K562 (cell line): ENCODE results near the gene KCNQ4. TPM values are rescaled to one million over a fixed set of nuclear protein-coding genes. Genes with fewer than 3 reads are reported as not detected.

ENCODE experiments used
- CC2D1A ChIP-seq: fragments of 450-650 bp; IDR thresholded peaks from 2 replicates; pipeline ENCODE4 v1.6.1; 2017; ENCODE audit warnings: mild to moderate bottlenecking
- EZH2 ChIP-seq: IDR thresholded peaks from 2 replicates; pipeline ENCODE4 v1.6.1; 2012; ENCODE audit warnings: low read depth, mild to moderate bottlenecking, inconsistent platforms, low read length, borderline replicate concordance
- FOXK2 ChIP-seq, 2 experiments: fragments of 450-650 bp; IDR thresholded peaks in 1 of 2; conservative IDR thresholded peaks in 1 of 2; 2 replicates each; pipeline ENCODE4 v1.6.1; 2016; ENCODE audit warnings: low read depth in 2 of 2, mild to moderate bottlenecking in 1 of 2
- KDM4B ChIP-seq, 2 experiments: fragments of 450-650 bp in 1 of 2; sonication (generic) in 1 of 2; IDR thresholded peaks; 2 replicates each; pipeline ENCODE4 v1.6.1; 2016 to 2017; ENCODE audit warnings: borderline replicate concordance in 2 of 2, antibody characterized with exemption in 1 of 2, low read depth in 1 of 2, mild to moderate bottlenecking in 1 of 2
- RAD21 ChIP-seq, 2 experiments: fragments of 250-450 bp in 1 of 2; fragments of 450-650 bp in 1 of 2; sonication (Bioruptor Pico) in 1 of 2; formaldehyde crosslinking in 1 of 2; IDR thresholded peaks in 1 of 2; conservative IDR thresholded peaks in 1 of 2; 2 replicates each; pipeline versions ENCODE4 v1.4.0 to v1.8.0; 2020 to 2022; ENCODE audit warnings: mild to moderate bottlenecking in 2 of 2, moderate library complexity in 1 of 2
- ZNF699 ChIP-seq: fragments of 250-450 bp; sonication (Bioruptor Pico); IDR thresholded peaks from 2 replicates; pipeline ENCODE4 v1.8.0; 2021; ENCODE audit warnings: mild to moderate bottlenecking, moderate library complexity; ENCODE audit not compliant: insufficient replicate concordance
- ZNF785 ChIP-seq: fragments of 250-450 bp; sonication (Bioruptor Pico); IDR thresholded peaks from 2 replicates; pipeline ENCODE4 v1.4.0; 2020; ENCODE audit warnings: mild to moderate bottlenecking
- ZSCAN29 ChIP-seq: fragments of 450-650 bp; IDR thresholded peaks from 2 replicates; pipeline ENCODE4 v1.6.1; 2017
- polyA plus RNA-seq, 8 experiments: library from polyadenylated mRNA; depleted of rRNA in 4 of 8; stranded (reverse) in 5 of 8; unstranded in 3 of 8; fragments of >200 nt; fragmentation: Nextera tagmentation in 2 of 8; fragmentation: Illumina TruSeq in 1 of 8; extraction: Ambion mirVana in 2 of 8; extraction: Trizol in 1 of 8; gene quantifications; 2 replicates each; pipeline versions ENCODE4 v1.2.1 to v1.2.3, GENCODE V29; 2011 to 2014; ENCODE audit warnings: inconsistent platforms in 1 of 8, missing spikeins in 1 of 8
- total RNA-seq, 7 experiments: library from RNA; depleted of rRNA in 6 of 7; stranded (reverse); fragments of >200 nt in 6 of 7; fragmentation: Illumina TruSeq in 2 of 7; extraction: Trizol in 2 of 7; gene quantifications; 2 replicates each; pipeline versions ENCODE4 v1.2.1 to v1.2.3, GENCODE V29; 2011 to 2021; ENCODE audit warnings: low replicate concordance in 1 of 7
- TF ChIP-seq, protein P1 (sequence below): IDR thresholded peaks from 3 replicates; pipeline ENCODE4 v1.6.1; 2011; ENCODE audit warnings: borderline replicate concordance, mild to moderate bottlenecking; ENCODE audit not compliant: insufficient read length, insufficient read depth
- TF ChIP-seq, protein P2 (sequence below), 2 experiments: fragments of 450-650 bp in 1 of 2; sonication (generic) in 1 of 2; formaldehyde crosslinking in 1 of 2; IDR thresholded peaks; 2 replicates each; pipeline versions ENCODE4 v1.7.1 to v1.9.0; 2016 to 2022; ENCODE audit warnings: inconsistent platforms in 1 of 2, mild to moderate bottlenecking in 1 of 2, missing genetic modification reagents in 1 of 2
- TF ChIP-seq, protein P3 (sequence below), 2 experiments: fragments of 450-650 bp; conservative IDR thresholded peaks; 2 replicates each; pipeline ENCODE4 v1.6.1; 2017; ENCODE audit warnings: mild to moderate bottlenecking in 2 of 2, moderate library complexity in 2 of 2
- TF ChIP-seq, protein P4 (sequence below): fragments of 250-450 bp; sonication (Bioruptor Pico); IDR thresholded peaks from 2 replicates; pipeline ENCODE4 v1.5.0; 2021

KCNQ4 gene
- total and polyA plus RNA-seq, 9 of the 15 experiments (the other 6 are each of a cell fraction or from before 2014, with no cell fraction given) = 0.07 to 4.1 (median 0.79) TPM

DNA sequence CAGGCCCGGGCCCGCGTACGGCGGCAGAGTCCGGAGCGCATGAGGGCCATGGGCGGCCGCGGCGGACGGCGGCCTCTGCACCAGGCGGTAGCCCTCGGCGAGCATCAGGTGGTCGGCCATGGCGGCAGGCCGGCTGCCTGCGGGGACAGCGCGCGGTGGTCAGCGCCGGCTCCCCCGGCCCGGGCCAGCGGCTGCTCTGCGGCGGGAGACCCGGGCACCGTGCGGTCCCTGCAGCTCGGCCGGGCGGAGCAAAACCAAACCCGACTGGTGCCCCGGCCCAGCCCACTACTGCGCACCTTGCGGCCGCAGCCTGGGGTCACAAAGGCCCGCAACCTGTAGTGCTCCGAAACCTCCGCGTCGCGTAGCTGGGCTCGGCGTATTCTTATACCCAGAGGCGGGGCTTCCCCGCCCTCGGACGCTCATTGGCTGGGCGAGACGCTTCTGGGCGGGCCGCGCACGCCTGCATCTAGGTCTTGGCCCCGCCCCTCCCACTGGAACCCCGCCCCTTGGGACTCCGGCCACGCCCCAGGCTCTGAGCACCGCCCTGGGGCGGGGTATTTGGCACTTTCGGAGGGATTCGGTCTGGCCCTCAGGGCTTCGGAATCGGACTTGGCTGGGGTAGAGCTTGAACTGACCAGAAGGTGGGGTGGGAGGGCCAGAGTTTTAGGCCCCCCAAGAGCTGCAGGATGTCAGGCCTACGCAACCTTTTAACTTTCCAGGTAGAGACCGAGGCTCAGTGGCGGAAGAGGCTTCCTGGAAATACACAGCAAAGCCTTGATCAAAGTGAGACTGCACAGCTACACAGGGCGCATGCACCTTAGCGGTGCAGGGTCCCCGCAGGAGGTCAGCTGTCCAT, 78.6 kb downstream of the KCNQ4 start, which contains the start of gene CITED4 (continued):
- no peak for TF ChIP-seq ZNF785 (CRISPR knock-in tag)
- TF ChIP-seq, protein P1, sequence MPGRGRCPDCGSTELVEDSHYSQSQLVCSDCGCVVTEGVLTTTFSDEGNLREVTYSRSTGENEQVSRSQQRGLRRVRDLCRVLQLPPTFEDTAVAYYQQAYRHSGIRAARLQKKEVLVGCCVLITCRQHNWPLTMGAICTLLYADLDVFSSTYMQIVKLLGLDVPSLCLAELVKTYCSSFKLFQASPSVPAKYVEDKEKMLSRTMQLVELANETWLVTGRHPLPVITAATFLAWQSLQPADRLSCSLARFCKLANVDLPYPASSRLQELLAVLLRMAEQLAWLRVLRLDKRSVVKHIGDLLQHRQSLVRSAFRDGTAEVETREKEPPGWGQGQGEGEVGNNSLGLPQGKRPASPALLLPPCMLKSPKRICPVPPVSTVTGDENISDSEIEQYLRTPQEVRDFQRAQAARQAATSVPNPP = no peak
- no peak for TF ChIP-seq EZH2
- peak in 1 of 2 experiments; percentile 58; a peak in 2 of 4 replicates for TF ChIP-seq FOXK2 (conservative IDR thresholded peaks at IDR 0.05 in 1 of 2, IDR thresholded peaks at IDR 0.05 in 1 of 2; ENCODE audit: low read depth in 2 of 2)
- no peak for TF ChIP-seq ZNF699 (CRISPR knock-in tag)
- TF ChIP-seq, protein P2, sequence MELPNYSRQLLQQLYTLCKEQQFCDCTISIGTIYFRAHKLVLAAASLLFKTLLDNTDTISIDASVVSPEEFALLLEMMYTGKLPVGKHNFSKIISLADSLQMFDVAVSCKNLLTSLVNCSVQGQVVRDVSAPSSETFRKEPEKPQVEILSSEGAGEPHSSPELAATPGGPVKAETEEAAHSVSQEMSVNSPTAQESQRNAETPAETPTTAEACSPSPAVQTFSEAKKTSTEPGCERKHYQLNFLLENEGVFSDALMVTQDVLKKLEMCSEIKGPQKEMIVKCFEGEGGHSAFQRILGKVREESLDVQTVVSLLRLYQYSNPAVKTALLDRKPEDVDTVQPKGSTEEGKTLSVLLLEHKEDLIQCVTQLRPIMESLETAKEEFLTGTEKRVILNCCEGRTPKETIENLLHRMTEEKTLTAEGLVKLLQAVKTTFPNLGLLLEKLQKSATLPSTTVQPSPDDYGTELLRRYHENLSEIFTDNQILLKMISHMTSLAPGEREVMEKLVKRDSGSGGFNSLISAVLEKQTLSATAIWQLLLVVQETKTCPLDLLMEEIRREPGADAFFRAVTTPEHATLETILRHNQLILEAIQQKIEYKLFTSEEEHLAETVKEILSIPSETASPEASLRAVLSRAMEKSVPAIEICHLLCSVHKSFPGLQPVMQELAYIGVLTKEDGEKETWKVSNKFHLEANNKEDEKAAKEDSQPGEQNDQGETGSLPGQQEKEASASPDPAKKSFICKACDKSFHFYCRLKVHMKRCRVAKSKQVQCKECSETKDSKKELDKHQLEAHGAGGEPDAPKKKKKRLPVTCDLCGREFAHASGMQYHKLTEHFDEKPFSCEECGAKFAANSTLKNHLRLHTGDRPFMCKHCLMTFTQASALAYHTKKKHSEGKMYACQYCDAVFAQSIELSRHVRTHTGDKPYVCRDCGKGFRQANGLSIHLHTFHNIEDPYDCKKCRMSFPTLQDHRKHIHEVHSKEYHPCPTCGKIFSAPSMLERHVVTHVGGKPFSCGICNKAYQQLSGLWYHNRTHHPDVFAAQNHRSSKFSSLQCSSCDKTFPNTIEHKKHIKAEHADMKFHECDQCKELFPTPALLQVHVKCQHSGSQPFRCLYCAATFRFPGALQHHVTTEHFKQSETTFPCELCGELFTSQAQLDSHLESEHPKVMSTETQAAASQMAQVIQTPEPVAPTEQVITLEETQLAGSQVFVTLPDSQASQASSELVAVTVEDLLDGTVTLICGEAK (IDR thresholded peaks at IDR 0.05) = 0 out of 2 replicates have a peak, but pooled peaks have one; percentile 11
- TF ChIP-seq, protein P2 (CRISPR knock-in tag; IDR thresholded peaks at IDR 0.05) = no peak
- no peak for TF ChIP-seq KDM4B (IDR thresholded peaks at IDR 0.05; ENCODE audit: borderline replicate concordance in 2 of 2, low read depth in 1 of 2)
- TF ChIP-seq ZSCAN29 = 0 out of 2 replicates have a peak, but pooled peaks have one; percentile 38
- peak; percentile 87 to 96 for TF ChIP-seq RAD21 (CRISPR knock-in tag; conservative IDR thresholded peaks at IDR 0.05 in 1 of 2, IDR thresholded peaks at IDR 0.05 in 1 of 2)
- TF ChIP-seq, protein P3, sequence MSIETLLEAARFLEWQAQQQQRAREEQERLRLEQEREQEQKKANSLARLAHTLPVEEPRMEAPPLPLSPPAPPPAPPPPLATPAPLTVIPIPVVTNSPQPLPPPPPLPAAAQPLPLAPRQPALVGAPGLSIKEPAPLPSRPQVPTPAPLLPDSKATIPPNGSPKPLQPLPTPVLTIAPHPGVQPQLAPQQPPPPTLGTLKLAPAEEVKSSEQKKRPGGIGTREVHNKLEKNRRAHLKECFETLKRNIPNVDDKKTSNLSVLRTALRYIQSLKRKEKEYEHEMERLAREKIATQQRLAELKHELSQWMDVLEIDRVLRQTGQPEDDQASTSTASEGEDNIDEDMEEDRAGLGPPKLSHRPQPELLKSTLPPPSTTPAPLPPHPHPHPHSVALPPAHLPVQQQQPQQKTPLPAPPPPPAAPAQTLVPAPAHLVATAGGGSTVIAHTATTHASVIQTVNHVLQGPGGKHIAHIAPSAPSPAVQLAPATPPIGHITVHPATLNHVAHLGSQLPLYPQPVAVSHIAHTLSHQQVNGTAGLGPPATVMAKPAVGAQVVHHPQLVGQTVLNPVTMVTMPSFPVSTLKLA (conservative IDR thresholded peaks at IDR 0.05) = 0 out of 4 replicates have a peak, but pooled peaks have one; percentile 33 to 45
- TF ChIP-seq CC2D1A = peak; percentile 94
- TF ChIP-seq, protein P4, sequence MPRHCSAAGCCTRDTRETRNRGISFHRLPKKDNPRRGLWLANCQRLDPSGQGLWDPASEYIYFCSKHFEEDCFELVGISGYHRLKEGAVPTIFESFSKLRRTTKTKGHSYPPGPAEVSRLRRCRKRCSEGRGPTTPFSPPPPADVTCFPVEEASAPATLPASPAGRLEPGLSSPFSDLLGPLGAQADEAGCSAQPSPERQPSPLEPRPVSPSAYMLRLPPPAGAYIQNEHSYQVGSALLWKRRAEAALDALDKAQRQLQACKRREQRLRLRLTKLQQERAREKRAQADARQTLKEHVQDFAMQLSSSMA (CRISPR knock-in tag) = no peak
